GM08714 (cell line): ENCODE results near the gene CLDN11.

ENCODE experiments used
- H3K4me3 ChIP-seq: fragments of 200-500 bp; sonication (Bioruptor generic); 2 replicates; pipeline ENCODE4 v1.5.1; 2014; ENCODE audit warnings: mild to moderate bottlenecking, low read length, inconsistent platforms
- ZNF274 ChIP-seq: IDR thresholded peaks from 2 replicates; pipeline ENCODE4 v1.6.1; 2012; ENCODE audit warnings: mild to moderate bottlenecking, low read depth, low read length

Gene CLDN11

GRCh38 chr3:170420307-170420821, 1.7 kb downstream of the CLDN11 start:
- no peak for TF ChIP-seq ZNF274
- no peak overlapping the region for H3K4me3 ChIP-seq

- TF ChIP-seq ZNF274: no peak
- H3K4me3 ChIP-seq: no peak overlapping the region
These were observed 2.5 kb downstream of the CLDN11 start for GRCh38 chr3:170421111-170421641.

GRCh38 chr3:170421758-170422157, 3.1 kb downstream of the CLDN11 start:
- no peak for TF ChIP-seq ZNF274
- no peak overlapping the region for H3K4me3 ChIP-seq

GRCh38 chr3:170423001-170423615, 4.4 kb downstream of the CLDN11 start:
- TF ChIP-seq ZNF274: no peak
- no peak overlapping the region for H3K4me3 ChIP-seq

GRCh38 chr3:170424879-170425278, 6.2 kb downstream of the CLDN11 start:
- H3K4me3 ChIP-seq: no peak overlapping the region
- no peak for TF ChIP-seq ZNF274

GRCh38 chr3:170425491-170426239, 7.0 kb downstream of the CLDN11 start:
- no peak for TF ChIP-seq ZNF274
- no peak overlapping the region for H3K4me3 ChIP-seq

GRCh38 chr3:170426240-170426797, 7.7 kb downstream of the CLDN11 start:
- no peak overlapping the region for H3K4me3 ChIP-seq
- TF ChIP-seq ZNF274: no peak

GRCh38 chr3:170428095-170428494, 9.4 kb downstream of the CLDN11 start:
- no peak overlapping the region for H3K4me3 ChIP-seq
- TF ChIP-seq ZNF274: no peak

GRCh38 chr3:170429050-170429449, 10.4 kb downstream of the CLDN11 start:
- H3K4me3 ChIP-seq: no peak overlapping the region
- TF ChIP-seq ZNF274: no peak

GRCh38 chr3:170431054-170431453, 12.4 kb downstream of the CLDN11 start:
- TF ChIP-seq ZNF274: no peak
- no peak overlapping the region for H3K4me3 ChIP-seq

- H3K4me3 ChIP-seq: no peak overlapping the region
- TF ChIP-seq ZNF274: no peak
These were observed 13.7 kb downstream of the CLDN11 start for GRCh38 chr3:170432416-170432815.

- no peak for TF ChIP-seq ZNF274
These were observed 18.0 kb downstream of the CLDN11 start for GRCh38 chr3:170436697-170437096.

GRCh38 chr3:170437176-170437575, 18.5 kb downstream of the CLDN11 start:
- H3K4me3 ChIP-seq: no peak overlapping the region
- no peak for TF ChIP-seq ZNF274

More at GRCh38 chr3:170436697-170437096, 18.0 kb downstream of the CLDN11 start:
- no peak overlapping the region for H3K4me3 ChIP-seq

- no peak overlapping the region for H3K4me3 ChIP-seq
- no peak for TF ChIP-seq ZNF274
These were observed 19.2 kb downstream of the CLDN11 start for GRCh38 chr3:170437696-170438407.

GRCh38 chr3:170438836-170439235, 20.2 kb downstream of the CLDN11 start:
- no peak overlapping the region for H3K4me3 ChIP-seq
- TF ChIP-seq ZNF274: no peak
